Upper lobe of left lung (tissue), 6 donors: ENCODE data around the gene WIPF2. TPM values are rescaled to one million over a fixed set of nuclear protein-coding genes. Genes with fewer than 3 reads are reported as not detected.
"Not testable (repeated sequence)": the region's sequence is repeated elsewhere in the genome, so short reads cannot be mapped to it uniquely, and the experiment has no call there.

ENCODE experiments used
- ATAC-seq, 2 donors: fragments of 200-7000 bp; cut with Tn5 transposase; one replicate each; pipeline ENCODE4 v1.9.1; 2022; ENCODE audit warnings: mild to moderate bottlenecking in 2 of 2, moderate library complexity in 2 of 2; ENCODE audit not compliant: low FRiP score in 2 of 2
- DNase-seq, 2 donors: peaks; one replicate each; pipeline ENCODE4 v3.0.0-alpha.2; 2019 to 2020
- H3K27ac ChIP-seq, 4 donors: fragments of 200-600 bp; sonication (generic); one replicate each; pipeline ENCODE4 v1.5.1; 2016 to 2019
- H3K27me3 ChIP-seq, 4 donors: fragments of 200-600 bp; sonication (generic); one replicate each; pipeline ENCODE4 v1.5.1; 2017 to 2019
- H3K36me3 ChIP-seq, 4 donors: fragments of 200-600 bp; sonication (generic); one replicate each; pipeline ENCODE4 v1.5.1; 2016 to 2019
- H3K4me1 ChIP-seq, 4 donors: fragments of 200-600 bp; sonication (generic); one replicate each; pipeline ENCODE4 v1.5.1; 2018 to 2019
- H3K4me3 ChIP-seq, 4 donors: fragments of 200-600 bp; sonication (generic); one replicate each; pipeline ENCODE4 v1.5.1; 2017 to 2019; ENCODE audit warnings: mild to moderate bottlenecking in 2 of 4, moderate library complexity in 1 of 4
- H3K9me3 ChIP-seq, 4 donors: fragments of 200-600 bp; sonication (generic); one replicate each; pipeline ENCODE4 v1.5.1; 2018 to 2019
- EP300 ChIP-seq, 4 donors: sonication (generic); formaldehyde crosslinking; IDR thresholded peaks; one replicate each; pipeline ENCODE4 v1.5.1; 2017; ENCODE audit warnings: antibody characterized with exemption in 4 of 4, control low read depth in 2 of 4
- POLR2A ChIP-seq, 4 donors: fragments of 450-650 bp; IDR thresholded peaks; one replicate each; pipeline ENCODE4 v1.5.1; 2016 to 2017; ENCODE audit warnings: antibody characterized with exemption in 4 of 4, mild to moderate bottlenecking in 2 of 4
- POLR2AphosphoS5 ChIP-seq, 2 donors: sonication (generic); formaldehyde crosslinking; IDR thresholded peaks; one replicate each; pipeline ENCODE4 v1.5.1; 2017; ENCODE audit warnings: antibody characterized with exemption in 2 of 2
- WGBS, 2 donors: methylation state at CpG; one replicate each; pipeline ENCODE4 v1.1.5; 2017 to 2018; 5-methylcytosine and 5-hydroxymethylcytosine counted together
- total RNA-seq, 6 donors: library from RNA; depleted of rRNA in 4 of 6; stranded (reverse); fragments of >200 nt in 4 of 6; gene quantifications; one replicate each; pipeline versions ENCODE4 v1.1.0 to v1.2.1, GENCODE V29; 2016 to 2021
- TF ChIP-seq, protein P1 (sequence below), 6 experiments: fragments of 450-650 bp in 4 of 6; fragments of 200-600 bp in 2 of 6; sonication (generic) in 2 of 6; IDR thresholded peaks; one replicate each; pipeline ENCODE4 v1.5.1; 2016 to 2019; ENCODE audit warnings: antibody characterized with exemption in 6 of 6
- donor health status: DM: no; HTN: no; CAD: no; lungs with moderate emphysema.
- donor health status: DM: no; HTN: yes; CAD: no; lungs with severe emphysema.

The WIPF2 gene
- total RNA-seq, 6 donors from 2014 or later = 19.9 to 39.8 (median 26.2) TPM

DNA sequence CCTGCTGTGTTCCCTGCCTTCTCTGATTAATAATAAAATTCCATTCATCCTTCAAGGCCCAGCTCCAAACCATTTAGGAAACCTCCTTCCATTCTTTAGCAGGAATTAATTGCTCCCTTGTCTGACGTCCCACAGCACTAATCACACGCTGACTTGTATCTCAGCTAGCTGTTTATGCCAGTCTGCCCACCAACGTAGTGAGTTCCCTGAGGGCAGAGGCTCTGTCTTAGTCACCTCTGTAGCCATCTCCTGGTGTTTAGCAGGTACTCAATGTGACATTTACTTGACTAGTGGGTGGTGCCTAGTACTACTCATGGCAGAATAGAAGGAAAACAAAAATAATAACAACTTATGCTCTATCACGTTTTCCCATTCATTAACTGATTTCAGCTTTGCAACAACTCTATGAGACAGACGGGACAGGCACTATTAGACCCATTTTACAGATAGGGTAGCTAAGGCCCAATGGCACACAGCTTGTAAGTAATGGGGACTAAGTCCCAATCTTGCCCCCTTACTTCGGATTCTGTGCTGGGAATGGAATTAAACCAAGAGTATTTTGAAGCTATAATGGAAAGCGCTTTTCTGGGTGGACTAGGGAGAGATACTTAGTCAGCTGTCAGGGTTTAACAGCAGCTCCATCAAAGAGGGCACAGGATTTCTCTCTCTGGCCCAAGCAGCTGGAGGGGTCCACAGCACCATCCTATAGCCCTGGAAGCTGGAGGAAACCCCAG lies 931 bp upstream of the WIPF2 start:
- Histone ChIP-seq H3K4me3 (peak overlapping the region in 2 of 4 donors; percentile 77 to 85), H3K9me3 (no peaks in the 10 kb centered on the region), H3K27ac (peak overlapping the region in 2 of 4 donors; percentile 96 to 97), H3K27me3 (no peaks in the 10 kb centered on the region), H3K36me3 (no peaks in the 10 kb centered on the region), H3K4me1 (peaks cover 14 to 21% (median 14%) of the 10 kb centered on the region in 4 donors)
- no peak for TF ChIP-seq POLR2AphosphoS5 (IDR thresholded peaks at IDR 0.05)
- no peak for TF ChIP-seq EP300 (IDR thresholded peaks at IDR 0.05)
- TF ChIP-seq, protein P1, sequence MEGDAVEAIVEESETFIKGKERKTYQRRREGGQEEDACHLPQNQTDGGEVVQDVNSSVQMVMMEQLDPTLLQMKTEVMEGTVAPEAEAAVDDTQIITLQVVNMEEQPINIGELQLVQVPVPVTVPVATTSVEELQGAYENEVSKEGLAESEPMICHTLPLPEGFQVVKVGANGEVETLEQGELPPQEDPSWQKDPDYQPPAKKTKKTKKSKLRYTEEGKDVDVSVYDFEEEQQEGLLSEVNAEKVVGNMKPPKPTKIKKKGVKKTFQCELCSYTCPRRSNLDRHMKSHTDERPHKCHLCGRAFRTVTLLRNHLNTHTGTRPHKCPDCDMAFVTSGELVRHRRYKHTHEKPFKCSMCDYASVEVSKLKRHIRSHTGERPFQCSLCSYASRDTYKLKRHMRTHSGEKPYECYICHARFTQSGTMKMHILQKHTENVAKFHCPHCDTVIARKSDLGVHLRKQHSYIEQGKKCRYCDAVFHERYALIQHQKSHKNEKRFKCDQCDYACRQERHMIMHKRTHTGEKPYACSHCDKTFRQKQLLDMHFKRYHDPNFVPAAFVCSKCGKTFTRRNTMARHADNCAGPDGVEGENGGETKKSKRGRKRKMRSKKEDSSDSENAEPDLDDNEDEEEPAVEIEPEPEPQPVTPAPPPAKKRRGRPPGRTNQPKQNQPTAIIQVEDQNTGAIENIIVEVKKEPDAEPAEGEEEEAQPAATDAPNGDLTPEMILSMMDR (IDR thresholded peaks at IDR 0.05) = no peak
- TF ChIP-seq POLR2A (IDR thresholded peaks at IDR 0.05) = no peak
- 84 to 93% methylated on average over 7 of the region's 7 CpGs for WGBS, 2 donors
- ATAC-seq = no peak
- DNase-seq = no peak

DNA sequence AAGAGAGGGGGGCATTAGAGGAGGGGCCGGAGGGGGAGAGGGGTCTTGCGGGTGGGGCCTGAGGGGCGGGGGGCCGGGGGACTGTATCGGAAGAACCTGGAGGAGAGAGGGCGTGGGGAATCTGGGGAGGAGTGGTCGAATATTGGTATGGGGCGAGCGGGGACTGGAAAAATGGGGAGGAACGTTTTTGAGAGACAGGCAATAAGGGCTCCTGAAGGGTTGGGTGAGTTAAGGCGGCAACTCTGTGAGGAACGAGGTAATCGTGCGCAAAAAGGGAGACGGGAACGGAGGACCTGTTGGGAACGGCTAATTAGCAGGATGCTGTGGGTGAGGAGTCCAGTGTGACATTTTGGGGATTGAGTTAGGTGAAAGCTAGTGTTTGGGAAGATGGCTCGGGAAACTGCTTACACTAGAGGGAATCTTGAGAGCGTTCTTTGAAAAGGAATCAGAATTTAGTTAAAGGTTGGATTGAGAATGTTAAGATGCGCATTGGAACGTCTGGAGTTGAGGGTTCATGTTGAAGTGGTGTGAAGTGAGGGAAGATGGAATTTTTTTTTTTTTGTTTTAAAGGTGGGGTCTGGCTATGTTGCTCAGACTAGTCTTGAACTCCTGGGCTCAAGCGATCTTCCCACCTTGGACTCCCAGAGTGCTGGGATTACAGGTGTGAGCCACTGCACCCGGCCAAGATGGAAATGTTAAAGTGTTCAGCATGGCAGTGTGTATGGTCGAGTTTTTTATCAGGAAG lies 662 bp downstream of the WIPF2 start:
- no peaks in the 10 kb centered on the region for H3K9me3 ChIP-seq
- no peaks in the 10 kb centered on the region for H3K27me3 ChIP-seq
- H3K27ac ChIP-seq = peak overlapping the region; percentile 90 to 97 (median 96)
- DNase-seq (peak in 1 of 2 donors; percentile 55), ATAC-seq (peak; percentile 67 to 73)
- peak overlapping the region; percentile 60 to 85 (median 69) for H3K4me3 ChIP-seq
- peaks cover 19 to 35% (median 21%) of the 10 kb centered on the region in 4 donors for H3K4me1 ChIP-seq
- TF ChIP-seq POLR2AphosphoS5 (IDR thresholded peaks at IDR 0.05) (no peak), EP300 (IDR thresholded peaks at IDR 0.05) (no peak), POLR2A (IDR thresholded peaks at IDR 0.05) (no peak)
- TF ChIP-seq, protein P1 (IDR thresholded peaks at IDR 0.05) = no peak
- 1 to 2% methylated on average over 24 of the region's 24 CpGs for WGBS, 2 donors
- H3K36me3 ChIP-seq = no peaks in the 10 kb centered on the region

DNA sequence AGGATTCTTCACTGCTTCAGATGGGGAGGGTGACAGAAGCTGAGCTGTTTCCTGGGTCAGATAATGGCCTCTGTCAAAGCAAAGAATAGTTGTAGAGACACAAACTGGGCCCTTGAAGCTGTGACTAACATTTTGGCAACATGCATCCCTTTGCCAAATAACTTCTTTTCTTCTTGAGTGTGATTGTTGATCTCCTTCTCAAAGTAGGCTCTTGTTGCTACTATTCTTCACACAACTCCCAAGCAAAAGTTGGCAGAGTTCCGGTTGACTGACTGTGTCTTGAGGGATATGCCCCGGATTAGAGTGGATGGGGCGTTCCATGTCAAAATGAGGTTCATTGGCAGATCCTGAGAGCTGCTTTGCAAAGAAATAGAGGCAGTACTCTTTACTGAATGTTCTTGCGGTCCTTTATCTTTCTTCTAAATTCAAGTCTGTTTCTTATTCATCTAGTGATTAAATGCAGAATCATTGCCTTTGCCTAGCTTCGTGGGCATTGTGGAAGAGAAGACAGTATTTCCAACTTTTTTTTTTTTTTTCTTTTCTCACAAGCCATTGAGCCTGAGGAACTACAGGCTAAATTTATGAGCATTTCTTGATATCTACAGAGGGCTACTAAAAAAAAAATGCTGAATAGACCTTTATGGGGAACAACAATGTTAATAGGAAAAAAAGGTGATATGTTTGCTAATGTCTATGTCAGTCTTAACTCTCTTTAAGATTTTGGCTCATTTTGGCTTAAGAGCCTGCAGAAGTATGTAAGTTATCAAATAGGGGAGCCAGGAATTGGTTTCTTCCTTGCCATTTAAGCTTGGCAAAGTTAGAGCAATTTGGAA lies 5.8 kb downstream of the WIPF2 start:
- ATAC-seq (peak in 1 of 2 donors; percentile 62), DNase-seq (peak in 1 of 2 donors; percentile 86)
- H3K9me3 ChIP-seq = no peaks in the 10 kb centered on the region
- WGBS, 2 donors = 39 to 53% methylated on average over 5 of the region's 5 CpGs
- peak overlapping the region; percentile 41 to 79 (median 76) for H3K27ac ChIP-seq
- H3K27me3 ChIP-seq = no peaks in the 10 kb centered on the region
- H3K36me3 ChIP-seq = peaks cover 0 to 23% (median 9%) of the 10 kb centered on the region in 4 donors
- H3K4me3 ChIP-seq = no peak overlapping the region
- TF ChIP-seq POLR2A (IDR thresholded peaks at IDR 0.05) = no peak
- TF ChIP-seq EP300 (IDR thresholded peaks at IDR 0.05) = no peak
- TF ChIP-seq, protein P1 (IDR thresholded peaks at IDR 0.05) = no peak
- TF ChIP-seq POLR2AphosphoS5 (IDR thresholded peaks at IDR 0.05) = no peak
- H3K4me1 ChIP-seq = peaks cover 25 to 45% (median 33%) of the 10 kb centered on the region in 4 donors

DNA sequence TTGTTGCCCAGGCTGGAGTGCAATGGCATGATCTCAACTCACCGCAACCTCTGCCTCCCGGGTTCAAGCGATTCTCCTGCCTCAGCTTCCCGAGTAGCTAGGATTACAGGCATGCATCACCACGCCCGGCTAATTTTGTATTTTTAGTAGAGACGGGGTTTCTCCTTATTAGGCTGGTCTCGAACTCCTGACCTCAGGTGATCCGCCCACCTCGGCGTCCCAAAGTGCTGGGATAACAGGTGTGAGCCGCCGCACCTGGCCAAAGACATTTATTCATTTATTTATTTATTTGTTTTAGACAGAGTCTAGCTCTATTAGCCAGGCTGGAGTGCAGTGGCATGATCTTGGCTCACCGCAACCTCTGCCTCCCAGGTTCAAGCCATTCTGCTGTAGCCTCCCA lies 10.0 kb downstream of the WIPF2 start:
- Histone ChIP-seq H3K4me1 (peaks cover 16 to 25% (median 20%) of the 10 kb centered on the region in 4 donors), H3K36me3 (peaks cover 10 to 44% (median 25%) of the 10 kb centered on the region in 4 donors)
- not testable (repeated sequence) for ATAC-seq, H3K27ac ChIP-seq, H3K4me3 ChIP-seq, H3K9me3 ChIP-seq, DNase-seq, H3K27me3 ChIP-seq
- 97 to 99% methylated on average over 14 of the region's 14 CpGs for WGBS, 2 donors
